ENCODE measurements around the gene GPSM3. TPM values are rescaled to one million over a fixed set of nuclear protein-coding genes. Genes with fewer than 3 reads are reported as not detected.

Gene GPSM3
- total RNA-seq, 6 experiments from 2014 or later: 4.0 to 10.1 (median 7.6) TPM

GRCh38 chr6:32202186-32202585 lies 9.7 kb upstream of the GPSM3 start:
- peaks cover 16% of the 10 kb centered on the region for H3K27me3 Mint-ChIP-seq (ENCODE audit: insufficient read depth)

DNA sequence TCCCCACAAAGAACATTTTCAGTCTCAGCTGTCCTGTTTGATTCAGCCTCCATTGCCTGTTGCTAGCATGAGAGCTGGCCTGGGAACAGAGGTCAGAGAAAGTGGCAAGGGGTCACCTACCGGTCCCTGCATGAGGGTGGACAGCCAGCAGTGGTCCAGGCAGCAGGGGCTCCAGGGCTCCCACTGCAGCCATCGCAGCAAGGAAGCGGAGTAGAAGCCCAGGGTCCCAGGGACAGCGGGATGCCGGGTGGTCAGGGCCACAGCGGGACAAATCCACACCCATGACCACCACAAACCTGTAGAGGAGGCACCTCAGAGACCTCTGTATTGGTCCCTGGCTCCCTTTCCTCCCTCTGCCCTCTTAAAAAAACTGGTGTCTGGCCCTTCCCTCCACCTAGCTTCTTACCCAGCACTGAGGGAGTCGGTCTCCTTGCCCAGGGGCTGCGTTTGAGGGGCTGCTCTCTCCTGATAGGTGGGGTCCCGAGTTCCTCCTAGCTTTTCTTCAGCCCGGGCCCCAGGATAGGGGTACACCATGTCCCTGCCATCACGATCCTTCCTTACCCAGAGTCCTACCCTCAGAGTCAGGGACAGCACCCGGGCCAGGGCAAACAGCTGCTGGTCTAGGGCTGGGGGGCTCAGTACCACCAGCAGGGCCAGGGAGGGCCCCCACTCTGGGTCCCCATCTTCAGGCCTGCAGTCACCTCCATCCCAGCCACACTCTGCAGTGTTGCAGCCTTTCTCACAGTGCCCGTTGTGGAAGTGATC lies 8.4 kb upstream of the GPSM3 start:
- Mint-ChIP-seq H3K27me3 (ENCODE audit: insufficient read depth) (peaks cover 16% of the 10 kb centered on the region), H3K9me3 (no peaks in the 10 kb centered on the region), H3K36me3 (ENCODE audit: low read depth) (no peaks in the 10 kb centered on the region), H3K27ac (no peak overlapping the region), H3K4me3 (no peak overlapping the region), H3K4me1 (ENCODE audit: low read depth) (peaks cover 10% of the 10 kb centered on the region)
- no peak for DNase-seq
- TF ChIP-seq CTCF (IDR thresholded peaks at IDR 0.05): no peak

More at GRCh38 chr6:32202186-32202585, 9.7 kb upstream of the GPSM3 start:
- TF ChIP-seq CTCF (IDR thresholded peaks at IDR 0.05): no peak
- peaks cover 5% of the 10 kb centered on the region for H3K9me3 Mint-ChIP-seq
- H3K4me1 Mint-ChIP-seq (ENCODE audit: low read depth): no peaks in the 10 kb centered on the region
- H3K4me3 Mint-ChIP-seq: no peak overlapping the region
- DNase-seq: no peak
- no peak overlapping the region for H3K27ac Mint-ChIP-seq
- H3K36me3 Mint-ChIP-seq (ENCODE audit: low read depth): no peaks in the 10 kb centered on the region; the same call in 1 of the 2 replicates

- Mint-ChIP-seq H3K27ac (no peak overlapping the region), H3K4me1 (ENCODE audit: low read depth) (peaks cover 25% of the 10 kb centered on the region), H3K36me3 (ENCODE audit: low read depth) (no peaks in the 10 kb centered on the region), H3K9me3 (no peaks in the 10 kb centered on the region), H3K27me3 (ENCODE audit: insufficient read depth) (peaks cover 14% of the 10 kb centered on the region), H3K4me3 (no peak overlapping the region)
- TF ChIP-seq CTCF (IDR thresholded peaks at IDR 0.05): no peak
- DNase-seq: no peak
These were observed 6.4 kb upstream of the GPSM3 start for GRCh38 chr6:32198866-32199265.

DNA sequence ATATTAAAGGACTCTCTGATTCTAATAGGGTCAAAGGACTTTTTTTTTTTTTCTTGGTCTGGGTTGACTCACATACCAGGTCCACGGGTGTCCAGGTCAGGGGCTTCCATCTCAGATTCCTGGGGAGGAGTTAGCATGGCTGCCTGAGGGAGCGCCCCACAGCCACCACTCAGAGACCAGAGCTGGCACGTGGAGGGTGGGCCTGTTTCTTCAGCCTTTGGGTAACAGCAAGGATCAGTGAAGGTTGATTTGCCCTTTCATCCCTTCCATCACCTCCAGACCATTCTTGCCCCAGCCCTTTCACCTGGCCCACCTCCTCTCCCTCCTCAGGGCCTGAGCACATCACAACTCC lies 5.9 kb upstream of the GPSM3 start:
- TF ChIP-seq CTCF (IDR thresholded peaks at IDR 0.05): no peak
- peaks cover 30% of the 10 kb centered on the region for H3K4me1 Mint-ChIP-seq (ENCODE audit: low read depth)
- H3K9me3 Mint-ChIP-seq: no peaks in the 10 kb centered on the region
- H3K4me3 Mint-ChIP-seq: no peak overlapping the region
- no peaks in the 10 kb centered on the region for H3K36me3 Mint-ChIP-seq (ENCODE audit: low read depth)
- peaks cover 11% of the 10 kb centered on the region for H3K27me3 Mint-ChIP-seq (ENCODE audit: insufficient read depth)
- no peak overlapping the region for H3K27ac Mint-ChIP-seq
- DNase-seq: no peak

DNA sequence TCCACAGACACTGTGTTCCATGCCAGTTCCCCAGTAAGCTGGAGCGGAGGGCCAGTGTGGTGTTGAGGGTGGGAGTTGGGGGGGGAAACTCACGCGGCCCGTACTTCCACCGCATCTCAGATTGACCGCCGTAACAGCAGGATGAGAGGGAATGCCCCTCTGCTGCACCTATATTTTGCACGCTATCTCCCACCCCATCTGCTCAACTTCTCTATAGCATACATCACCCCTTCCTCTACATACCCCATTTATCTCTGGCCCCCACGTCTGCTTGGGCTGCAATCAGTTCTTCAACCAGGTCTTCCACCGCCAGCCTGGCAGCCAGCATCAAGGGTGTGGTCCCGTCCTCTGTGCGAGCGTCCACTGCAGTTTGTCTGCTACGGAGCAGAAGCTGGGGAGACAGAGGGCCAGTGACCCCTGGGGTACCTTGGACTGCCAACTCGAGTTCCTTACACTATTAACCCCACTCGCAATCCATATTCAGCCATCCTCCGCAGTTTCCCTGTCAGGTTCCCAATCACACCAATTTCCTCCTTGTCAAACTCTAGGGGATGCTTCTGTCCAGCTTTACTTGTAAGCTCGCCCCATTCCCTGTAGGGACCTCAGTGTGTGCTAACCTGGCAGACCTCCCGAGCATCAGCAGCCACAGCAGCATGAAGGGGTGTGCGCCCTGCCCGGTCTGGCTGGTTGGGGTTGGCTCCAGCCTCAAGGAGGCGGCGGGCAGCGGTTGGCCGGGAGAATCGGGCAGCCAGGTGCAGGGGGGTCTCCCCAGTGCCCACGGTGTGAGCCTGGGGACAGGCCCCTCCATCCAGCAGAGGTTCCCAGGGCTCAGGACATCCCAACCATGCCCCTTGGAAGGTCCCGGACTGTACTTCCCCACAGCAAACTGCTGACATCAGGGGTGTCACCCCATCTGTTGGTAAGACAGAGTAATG lies 4.5 kb upstream of the GPSM3 start:
- Mint-ChIP-seq H3K27ac (peak overlapping the region; percentile 100), H3K27me3 (ENCODE audit: insufficient read depth) (peaks cover 11% of the 10 kb centered on the region), H3K4me1 (ENCODE audit: low read depth) (peaks cover 42% of the 10 kb centered on the region), H3K9me3 (no peaks in the 10 kb centered on the region), H3K4me3 (peak overlapping the region; percentile 95), H3K36me3 (ENCODE audit: low read depth) (no peaks in the 10 kb centered on the region)
- TF ChIP-seq CTCF (IDR thresholded peaks at IDR 0.05): peak; percentile 33
- DNase-seq: no peak

All from HFFc6 (cell line).